Right atrium auricular region (tissue), 2 donors: ENCODE measurements around the gene ITPKB. TPM values are rescaled to one million over a fixed set of nuclear protein-coding genes. Genes with fewer than 3 reads are reported as not detected.

Experiments used
- DNase-seq: peaks from one replicate; pipeline ENCODE4 v3.0.0-alpha.2; 2019; ENCODE audit warnings: low spot score
- H3K27ac ChIP-seq, 2 donors: fragments of 200-600 bp; sonication (generic); 1 replicate in 1 of 2; 2 replicates in 1 of 2; pipeline ENCODE4 v1.5.1; 2016 to 2019
- H3K27me3 ChIP-seq, 2 donors: fragments of 200-600 bp; sonication (generic); one replicate each; pipeline versions ENCODE4 v1.5.1 to v1.6.0; 2017 to 2019
- H3K36me3 ChIP-seq: fragments of 200-600 bp; sonication (generic); one replicate; pipeline ENCODE4 v1.5.1; 2016
- H3K4me1 ChIP-seq, 2 donors: fragments of 200-600 bp; sonication (generic); one replicate each; pipeline versions ENCODE4 v1.5.1 to v1.6.0; 2017 to 2019
- H3K4me3 ChIP-seq, 2 donors: fragments of 200-600 bp; sonication (generic); 1 replicate in 1 of 2; 2 replicates in 1 of 2; pipeline ENCODE4 v1.5.1; 2017 to 2019; ENCODE audit warnings: mild to moderate bottlenecking in 1 of 2, moderate library complexity in 1 of 2
- H3K9me3 ChIP-seq, 2 donors: fragments of 200-600 bp; sonication (generic); one replicate each; pipeline ENCODE4 v1.5.1; 2019
- total RNA-seq, 2 donors: library from RNA; depleted of rRNA; stranded (reverse); fragments of >200 nt; gene quantifications; one replicate each; pipeline ENCODE4 v1.1.0, GENCODE V29; 2016
- TF ChIP-seq, protein P1 (sequence below), 2 donors: fragments of 200-600 bp; sonication (generic); IDR thresholded peaks; one replicate each; pipeline ENCODE4 v1.5.1; 2019; ENCODE audit warnings: antibody characterized with exemption in 2 of 2

ITPKB gene
- total RNA-seq, 2 donors from 2014 or later: 10.8 to 11.0 TPM

DNA sequence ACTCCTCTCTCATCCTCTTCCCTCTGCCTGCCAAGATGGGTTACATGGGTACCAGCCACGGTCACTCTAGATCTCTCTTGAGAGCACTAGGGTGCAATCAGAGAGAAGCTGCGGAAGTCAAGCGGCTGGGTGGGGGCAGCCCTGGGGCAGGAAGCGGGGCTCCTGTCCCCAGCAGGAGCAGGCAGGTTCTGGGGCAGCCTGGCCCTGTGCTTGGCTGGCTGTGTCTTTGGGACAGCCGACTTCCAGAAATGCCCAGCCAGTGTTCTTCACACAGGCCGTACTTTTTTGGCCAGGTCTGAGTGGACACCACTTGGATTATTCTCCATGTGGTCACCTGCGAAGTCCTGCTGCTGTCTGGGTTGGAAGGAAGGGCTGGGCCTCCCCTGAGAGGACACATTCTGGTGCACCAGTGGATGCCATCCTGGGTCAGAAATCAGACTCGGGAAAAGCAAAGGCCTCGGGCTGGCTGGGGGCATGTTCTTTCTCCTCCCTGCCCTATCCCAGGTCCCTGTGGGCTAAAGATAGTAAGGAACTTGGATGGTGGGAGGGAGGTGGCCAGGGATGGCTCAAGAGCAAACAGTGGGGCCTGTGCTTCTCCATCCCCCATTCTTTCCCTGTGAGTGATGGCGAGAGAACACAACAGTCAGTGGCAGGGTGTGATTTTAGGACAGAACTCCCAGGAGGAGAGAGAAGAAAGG, 93.7 kb downstream of the ITPKB start:
- Histone ChIP-seq H3K9me3 (no peaks in the 10 kb centered on the region), H3K4me3 (no peak overlapping the region), H3K27me3 (no peaks in the 10 kb centered on the region), H3K27ac (no peak overlapping the region), H3K4me1 (peaks cover 0 to 41% of the 10 kb centered on the region in 2 donors), H3K36me3 (peaks cover 30% of the 10 kb centered on the region)
- DNase-seq: no peak
- TF ChIP-seq, protein P1, sequence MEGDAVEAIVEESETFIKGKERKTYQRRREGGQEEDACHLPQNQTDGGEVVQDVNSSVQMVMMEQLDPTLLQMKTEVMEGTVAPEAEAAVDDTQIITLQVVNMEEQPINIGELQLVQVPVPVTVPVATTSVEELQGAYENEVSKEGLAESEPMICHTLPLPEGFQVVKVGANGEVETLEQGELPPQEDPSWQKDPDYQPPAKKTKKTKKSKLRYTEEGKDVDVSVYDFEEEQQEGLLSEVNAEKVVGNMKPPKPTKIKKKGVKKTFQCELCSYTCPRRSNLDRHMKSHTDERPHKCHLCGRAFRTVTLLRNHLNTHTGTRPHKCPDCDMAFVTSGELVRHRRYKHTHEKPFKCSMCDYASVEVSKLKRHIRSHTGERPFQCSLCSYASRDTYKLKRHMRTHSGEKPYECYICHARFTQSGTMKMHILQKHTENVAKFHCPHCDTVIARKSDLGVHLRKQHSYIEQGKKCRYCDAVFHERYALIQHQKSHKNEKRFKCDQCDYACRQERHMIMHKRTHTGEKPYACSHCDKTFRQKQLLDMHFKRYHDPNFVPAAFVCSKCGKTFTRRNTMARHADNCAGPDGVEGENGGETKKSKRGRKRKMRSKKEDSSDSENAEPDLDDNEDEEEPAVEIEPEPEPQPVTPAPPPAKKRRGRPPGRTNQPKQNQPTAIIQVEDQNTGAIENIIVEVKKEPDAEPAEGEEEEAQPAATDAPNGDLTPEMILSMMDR (IDR thresholded peaks at IDR 0.05): no peak

- no peaks in the 10 kb centered on the region for H3K9me3 ChIP-seq
- peaks cover 0 to 36% of the 10 kb centered on the region in 2 donors for H3K4me1 ChIP-seq
- DNase-seq: no peak
- no peak overlapping the region for H3K4me3 ChIP-seq
- peaks cover 32% of the 10 kb centered on the region for H3K36me3 ChIP-seq
- no peaks in the 10 kb centered on the region for H3K27me3 ChIP-seq
- H3K27ac ChIP-seq: no peak overlapping the region
- TF ChIP-seq, protein P1 (IDR thresholded peaks at IDR 0.05): no peak
These were observed 94.4 kb downstream of the ITPKB start for GRCh38 chr1:226644541-226645176.

DNA sequence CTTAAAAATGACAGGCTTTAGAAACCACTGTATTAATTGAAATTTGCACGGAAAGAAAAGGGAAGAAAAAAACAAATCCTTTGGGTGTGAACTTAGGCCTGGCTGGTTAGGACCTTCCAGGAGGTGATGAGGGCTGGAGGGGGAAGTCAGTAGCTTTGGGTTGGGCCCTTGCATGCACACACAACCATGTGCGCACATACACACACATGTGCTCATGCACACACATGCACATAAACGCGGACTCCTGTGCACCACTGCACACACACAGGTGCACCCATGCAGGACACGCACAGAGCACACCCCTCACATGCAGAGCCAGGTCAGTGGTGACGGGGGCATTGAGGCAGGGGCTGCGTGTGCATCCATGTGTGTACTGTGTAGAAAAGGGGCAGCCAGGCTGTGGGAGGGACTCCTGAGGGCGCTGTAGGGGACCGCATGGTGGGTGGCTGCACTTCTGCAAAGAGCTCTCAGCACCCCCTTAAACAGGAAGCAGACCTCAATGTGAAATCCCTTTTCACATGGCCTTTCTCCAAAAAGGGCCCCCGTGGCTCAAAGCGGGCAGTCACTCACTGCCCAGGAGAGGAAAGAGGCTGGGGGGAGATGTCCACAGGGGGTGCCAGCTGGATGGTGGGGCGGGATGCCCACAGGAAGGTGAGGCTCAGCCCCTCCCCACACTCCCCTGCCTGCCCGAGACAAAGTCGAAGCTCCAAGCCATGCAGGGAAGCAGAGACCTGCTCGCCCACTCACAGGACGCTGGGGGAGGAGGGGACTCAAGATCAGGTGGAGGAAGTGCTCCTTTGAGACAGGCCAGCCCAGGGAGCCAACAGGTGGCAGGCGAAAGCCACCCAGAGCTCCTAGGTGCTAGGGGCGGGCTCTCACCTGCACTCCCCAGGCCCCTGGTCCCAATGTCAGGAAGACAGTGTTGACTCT, 95.2 kb downstream of the ITPKB start:
- H3K4me1 ChIP-seq: peaks cover 0 to 36% of the 10 kb centered on the region in 2 donors
- no peaks in the 10 kb centered on the region for H3K27me3 ChIP-seq
- peaks cover 36% of the 10 kb centered on the region for H3K36me3 ChIP-seq
- TF ChIP-seq, protein P1 (IDR thresholded peaks at IDR 0.05): no peak
- no peak overlapping the region for H3K27ac ChIP-seq
- DNase-seq: no peak
- no peaks in the 10 kb centered on the region for H3K9me3 ChIP-seq
- H3K4me3 ChIP-seq: no peak overlapping the region

DNA sequence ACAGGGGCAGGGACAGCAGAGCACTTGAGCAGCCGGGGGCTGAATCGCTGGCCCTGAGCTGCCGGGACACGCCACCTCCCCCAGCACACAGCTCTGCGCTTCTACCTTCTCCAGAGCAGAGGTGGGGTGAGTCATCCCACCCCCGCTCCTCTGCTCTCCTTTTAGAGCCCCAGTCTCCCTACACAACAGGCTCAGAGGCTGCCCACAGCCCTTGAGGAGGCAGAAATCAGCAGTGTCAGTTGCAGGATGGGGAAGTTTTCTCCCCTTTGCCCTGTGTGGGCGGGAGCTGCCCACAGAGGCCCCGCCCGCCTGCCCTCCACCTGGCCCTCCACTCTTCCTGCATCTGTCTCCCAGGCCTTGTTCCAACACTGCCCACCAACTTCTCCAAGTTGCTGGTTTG, 95.9 kb downstream of the ITPKB start:
- no peaks in the 10 kb centered on the region for H3K9me3 ChIP-seq
- H3K27ac ChIP-seq: no peak overlapping the region
- H3K4me3 ChIP-seq: no peak overlapping the region
- DNase-seq: no peak
- peaks cover 0 to 38% of the 10 kb centered on the region in 2 donors for H3K4me1 ChIP-seq
- no peaks in the 10 kb centered on the region for H3K27me3 ChIP-seq
- peaks cover 36% of the 10 kb centered on the region for H3K36me3 ChIP-seq
- TF ChIP-seq, protein P1 (IDR thresholded peaks at IDR 0.05): no peak

DNA sequence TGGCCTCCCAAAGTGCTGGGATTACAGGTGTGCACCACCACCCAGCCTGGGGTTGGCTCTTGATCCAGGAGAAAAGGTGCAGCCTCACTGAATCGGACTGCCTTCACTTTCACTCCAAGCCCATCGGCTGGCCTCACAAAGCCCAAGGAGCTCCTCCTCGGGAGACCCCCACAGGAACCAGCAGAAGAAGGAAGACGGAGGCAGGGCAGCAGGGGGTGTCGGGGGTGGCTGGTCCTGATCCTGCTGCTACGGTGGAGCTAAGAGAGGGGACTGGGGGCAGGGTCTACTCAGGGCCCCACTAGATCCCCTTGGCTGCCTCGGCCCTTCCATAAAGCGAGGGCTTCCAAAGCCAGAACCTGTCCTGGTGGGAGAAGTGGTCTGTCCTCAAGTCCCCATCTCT, 96.7 kb downstream of the ITPKB start:
- no peak overlapping the region for H3K4me3 ChIP-seq
- TF ChIP-seq, protein P1 (IDR thresholded peaks at IDR 0.05): no peak
- H3K4me1 ChIP-seq: peaks cover 0 to 44% of the 10 kb centered on the region in 2 donors
- no peak overlapping the region for H3K27ac ChIP-seq
- DNase-seq: no peak
- no peaks in the 10 kb centered on the region for H3K27me3 ChIP-seq
- H3K36me3 ChIP-seq: peaks cover 28% of the 10 kb centered on the region
- no peaks in the 10 kb centered on the region for H3K9me3 ChIP-seq
